Embryonic facial prominence (tissue), 1 donor: Measurements from ENCODE around the gene PDE8B.

Experiments
- DNase-seq: peaks from one replicate; pipeline ENCODE4 v3.0.0-alpha.2; 2016; ENCODE audit errors: extremely low spot score

The PDE8B gene

DNA sequence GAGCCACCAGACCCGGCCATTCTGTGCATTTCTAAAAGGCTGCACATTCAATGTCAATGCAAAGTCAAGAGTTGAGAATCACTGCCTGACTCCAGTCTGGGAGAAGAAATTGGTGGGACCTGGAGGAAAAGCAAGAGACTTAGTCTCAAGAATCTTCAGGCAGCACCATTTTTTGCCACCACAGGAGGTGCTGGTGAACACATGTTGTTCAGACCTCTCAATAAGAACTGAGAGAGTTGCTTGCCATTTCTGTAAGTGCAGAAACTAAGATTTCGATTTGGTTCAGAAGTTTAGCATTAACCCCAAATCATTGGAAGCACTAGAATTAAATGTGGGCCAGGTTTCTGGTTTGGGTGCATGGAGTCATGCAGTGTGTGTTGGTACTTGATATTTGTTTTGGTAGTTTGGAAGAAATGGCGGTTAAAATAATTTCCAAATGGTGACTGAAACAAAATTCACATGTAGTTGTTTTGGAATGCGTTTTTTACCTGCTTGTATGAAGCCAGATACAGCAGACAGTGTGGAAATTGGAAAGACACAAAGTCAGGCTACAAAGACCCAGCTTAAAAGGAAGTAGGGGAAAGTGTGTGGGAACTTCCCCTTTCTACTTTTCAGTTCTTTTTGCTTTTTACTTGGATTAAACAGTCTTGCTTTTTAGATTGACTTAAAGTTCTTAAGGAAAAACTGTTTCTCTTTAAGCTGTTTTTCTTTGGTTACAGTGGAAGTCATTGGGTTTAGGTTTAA lies 20.4 kb downstream of the PDE8B start:
- DNase-seq: no peak

DNA sequence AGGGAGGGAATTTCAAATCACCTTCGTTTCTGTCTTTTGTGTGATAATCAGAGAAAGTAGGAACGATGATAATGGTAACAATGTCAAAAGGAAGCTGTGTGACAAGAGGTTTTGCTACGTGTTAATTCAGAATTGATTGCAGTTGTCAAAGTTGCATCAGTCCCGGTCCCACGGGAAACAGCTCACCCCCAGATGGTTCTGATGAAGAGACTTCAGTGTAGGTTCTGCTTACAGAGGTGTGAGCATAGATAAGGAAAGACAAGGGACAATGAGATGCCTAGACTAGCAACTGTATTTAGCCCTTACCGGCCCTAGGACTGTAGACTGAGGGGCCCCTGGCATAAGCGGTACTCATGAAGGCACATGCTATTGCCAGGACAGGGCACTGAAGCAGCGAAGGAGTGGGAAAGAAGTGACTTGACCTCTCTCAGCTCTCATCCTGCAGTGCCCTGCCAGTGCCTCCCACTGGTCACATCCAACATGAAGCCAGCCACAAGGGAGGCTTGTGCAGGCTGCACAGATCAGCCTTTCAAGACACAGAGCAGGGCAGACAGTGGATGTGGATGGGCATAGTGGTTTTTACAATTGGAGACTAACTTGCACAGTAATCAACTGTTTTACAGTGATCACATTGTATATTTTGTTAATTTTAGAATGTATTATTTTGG lies 21.1 kb downstream of the PDE8B start:
- DNase-seq: no peak

DNA sequence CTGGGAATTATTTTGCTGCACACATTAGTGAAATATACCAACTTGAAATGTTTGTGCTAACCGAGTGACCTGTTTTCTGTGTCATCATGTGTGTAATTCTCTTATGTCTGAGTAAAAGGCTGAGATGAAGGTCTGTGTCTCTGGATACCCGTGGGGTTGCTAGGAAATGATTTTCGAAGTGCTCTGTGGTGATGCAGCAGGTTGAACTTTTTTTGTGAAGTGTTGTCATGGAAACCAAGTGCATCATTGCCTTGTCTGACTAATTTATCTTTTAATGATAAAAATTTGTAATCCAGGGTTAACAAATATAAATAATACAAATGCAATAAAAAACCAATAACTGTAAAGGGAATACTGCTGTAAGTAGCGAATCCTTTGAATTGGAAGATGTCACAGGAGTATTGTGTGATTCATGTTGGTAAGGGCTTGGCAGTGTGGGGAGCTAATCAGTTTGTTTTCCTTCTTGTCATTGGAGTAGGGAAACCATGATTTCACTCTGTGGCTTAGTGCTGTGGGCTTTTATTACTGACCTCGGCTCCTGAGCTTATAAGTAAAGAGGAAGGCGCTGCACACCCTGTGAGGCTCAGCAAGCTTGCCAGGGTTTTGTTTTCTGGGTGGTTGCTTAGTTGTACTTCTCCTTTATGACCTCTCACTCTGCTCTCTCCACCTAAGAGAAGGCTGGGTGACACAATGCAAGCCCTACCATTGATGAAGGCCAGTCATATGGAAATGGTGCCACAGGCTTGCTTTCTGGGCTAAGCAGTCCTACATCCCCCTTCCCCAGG lies 22.3 kb downstream of the PDE8B start:
- no peak for DNase-seq

DNA sequence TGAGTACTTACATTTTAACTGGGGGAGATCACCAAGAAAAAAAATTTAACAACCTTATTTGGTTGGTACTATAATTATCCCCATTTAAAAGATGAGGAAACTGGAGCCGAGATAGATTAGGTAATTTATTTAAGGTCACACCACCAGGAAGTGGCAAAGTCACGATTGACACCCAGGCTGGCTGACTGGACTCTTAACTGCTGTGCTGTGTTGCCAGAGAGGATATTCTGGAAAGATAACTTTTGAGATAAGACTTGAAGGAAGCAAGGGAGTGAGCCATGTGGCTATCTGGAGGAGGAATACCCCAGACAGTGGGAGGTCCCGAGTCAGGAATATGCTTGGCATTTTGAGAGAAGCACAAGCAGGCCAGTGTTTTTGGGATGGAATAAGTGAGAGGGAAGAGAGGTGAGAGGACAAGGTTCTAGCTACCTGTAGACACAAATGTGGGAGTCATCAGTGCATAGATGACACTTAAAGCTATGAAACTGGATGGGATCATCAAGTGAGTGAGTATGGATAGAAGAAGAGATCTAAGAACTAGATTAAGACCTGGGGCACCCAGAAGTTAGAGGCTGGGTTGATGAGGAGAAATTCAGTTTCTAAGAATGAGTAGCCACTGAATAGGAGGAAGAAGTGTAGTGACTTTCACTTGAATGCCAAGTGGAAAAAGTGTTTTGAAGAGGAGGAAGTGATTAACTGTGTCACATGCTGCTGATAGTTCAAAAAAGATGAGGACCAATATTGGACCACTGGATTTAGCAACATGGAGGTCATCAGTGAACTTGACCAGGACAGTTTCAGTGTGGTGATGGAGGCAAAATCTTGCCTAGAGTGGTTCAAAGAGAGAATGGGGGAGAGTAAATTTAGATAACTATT lies 25.6 kb downstream of the PDE8B start:
- DNase-seq: no peak

DNA sequence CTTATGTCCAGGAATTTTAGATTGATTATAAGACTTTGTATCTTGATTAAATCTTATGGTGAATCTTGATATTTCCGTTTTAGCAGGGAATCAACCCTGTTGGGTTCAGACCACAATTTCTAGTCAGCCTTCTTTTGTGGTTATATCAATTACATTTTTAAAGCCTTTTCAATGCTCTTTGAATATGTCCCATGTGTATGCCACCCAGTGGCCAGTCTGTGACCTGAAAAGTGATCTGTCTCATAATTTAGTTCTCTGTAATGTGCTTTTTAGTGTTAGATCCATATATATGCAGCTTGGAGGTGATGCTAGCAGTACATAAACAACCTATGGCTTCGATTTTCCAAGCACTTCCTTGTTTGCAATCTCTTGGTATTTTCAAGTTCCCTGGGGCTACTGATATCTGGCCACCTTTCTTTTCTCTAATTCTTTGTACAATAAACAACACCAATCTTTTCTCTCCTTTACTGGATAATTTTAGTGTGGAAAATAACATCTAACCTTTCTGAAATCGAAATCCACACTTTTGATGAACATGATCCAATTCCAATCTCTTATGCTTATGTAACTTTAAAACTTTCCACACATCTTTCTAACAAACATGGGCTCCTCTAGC lies 28.8 kb downstream of the PDE8B start:
- no peak for DNase-seq

DNA sequence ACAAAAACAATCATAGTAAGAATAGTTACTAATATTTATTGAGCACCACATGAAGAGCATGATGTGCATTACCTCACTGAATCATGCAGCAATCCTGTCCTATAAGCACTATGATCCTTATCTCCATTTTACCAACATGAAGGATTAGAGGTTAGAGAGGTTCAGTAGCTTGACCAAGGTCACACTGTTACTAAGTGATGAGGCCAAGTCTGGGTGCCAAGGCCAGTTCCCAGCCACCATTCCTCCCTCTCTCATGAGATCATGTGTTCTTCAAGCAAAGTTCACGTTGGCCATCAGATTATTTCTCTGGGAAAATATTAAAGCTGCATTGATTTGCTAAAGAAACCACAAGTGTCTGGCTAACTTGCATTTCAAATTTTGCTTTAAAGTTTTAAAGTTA lies 31.0 kb downstream of the PDE8B start:
- no peak for DNase-seq

DNA sequence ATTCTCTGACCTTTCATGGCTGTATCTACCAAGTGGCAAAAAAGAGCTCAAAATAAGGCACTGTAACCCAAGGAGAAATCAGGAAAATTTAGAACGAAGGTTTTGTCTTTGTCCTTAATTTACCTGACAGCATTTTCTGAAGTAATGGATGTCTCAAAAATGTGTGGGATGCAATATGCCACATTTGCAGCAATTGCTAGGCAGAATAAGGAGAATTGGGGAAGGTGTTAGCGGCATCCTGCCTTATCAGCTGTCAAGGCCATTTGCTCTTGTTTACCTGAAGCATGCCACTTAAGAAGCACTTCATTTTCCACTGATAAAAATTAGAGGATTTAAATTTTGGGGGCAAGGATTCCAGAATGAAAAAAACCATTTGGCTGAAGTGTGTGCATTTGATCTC lies 39.0 kb downstream of the PDE8B start:
- DNase-seq: no peak

DNA sequence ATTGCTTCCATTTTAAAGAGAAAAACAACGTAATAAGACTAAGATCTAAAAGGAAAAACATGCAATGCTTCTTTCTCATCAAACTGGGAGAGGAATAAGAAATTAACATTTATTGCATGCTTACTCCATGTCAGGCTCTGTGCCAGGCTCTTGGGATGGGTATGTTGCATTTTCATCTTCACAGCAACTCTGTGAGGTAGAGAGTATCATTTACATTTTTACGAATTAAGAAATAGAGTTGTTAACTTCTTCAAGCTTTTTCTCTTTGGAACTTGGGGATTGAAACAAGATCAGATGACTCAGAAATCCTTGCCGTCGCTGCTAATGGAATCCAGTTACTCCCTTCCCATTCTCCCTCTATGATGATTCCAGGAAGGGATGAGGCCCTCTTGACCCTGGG lies 39.5 kb downstream of the PDE8B start:
- no peak for DNase-seq

DNA sequence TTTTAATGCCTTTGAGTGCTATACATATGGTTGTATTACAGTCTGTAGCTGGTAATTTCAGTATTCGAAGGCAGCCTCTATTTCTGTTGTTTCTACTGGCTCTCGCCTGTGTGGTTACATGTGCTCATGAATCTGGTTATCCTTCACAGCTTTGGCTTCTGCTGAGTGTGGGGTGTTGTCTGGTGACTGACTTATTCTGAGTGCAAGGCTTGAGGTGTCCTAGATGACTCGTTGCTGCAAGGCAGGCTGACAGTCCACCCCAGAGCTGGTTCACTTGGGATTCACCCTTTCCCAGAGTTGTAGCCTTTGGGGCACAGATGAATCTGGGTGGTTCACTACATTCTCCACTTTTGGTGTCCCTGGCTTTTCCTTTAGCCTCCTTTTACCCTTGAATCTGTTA lies 41.4 kb downstream of the PDE8B start:
- DNase-seq: no peak

DNA sequence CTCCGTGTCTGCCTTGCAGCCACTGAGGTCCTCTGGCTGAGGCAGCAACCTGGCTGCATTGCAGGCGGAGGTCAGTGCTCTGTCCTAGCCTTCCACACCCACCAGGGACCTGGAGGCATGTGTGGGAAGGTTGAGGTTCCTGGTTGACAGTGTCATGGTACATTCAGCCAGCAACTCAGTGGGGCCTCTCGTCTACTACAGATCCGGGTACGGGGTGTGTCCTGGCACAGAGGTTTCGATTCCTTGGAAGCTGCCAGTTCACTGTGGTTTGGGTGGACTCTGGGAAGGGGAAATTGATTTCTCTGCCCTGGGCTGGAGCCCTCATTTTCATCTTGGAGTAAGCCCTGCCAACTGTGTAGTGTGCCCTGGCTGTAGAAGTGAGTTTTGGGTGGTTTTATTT lies 45.1 kb downstream of the PDE8B start:
- DNase-seq: no peak

DNA sequence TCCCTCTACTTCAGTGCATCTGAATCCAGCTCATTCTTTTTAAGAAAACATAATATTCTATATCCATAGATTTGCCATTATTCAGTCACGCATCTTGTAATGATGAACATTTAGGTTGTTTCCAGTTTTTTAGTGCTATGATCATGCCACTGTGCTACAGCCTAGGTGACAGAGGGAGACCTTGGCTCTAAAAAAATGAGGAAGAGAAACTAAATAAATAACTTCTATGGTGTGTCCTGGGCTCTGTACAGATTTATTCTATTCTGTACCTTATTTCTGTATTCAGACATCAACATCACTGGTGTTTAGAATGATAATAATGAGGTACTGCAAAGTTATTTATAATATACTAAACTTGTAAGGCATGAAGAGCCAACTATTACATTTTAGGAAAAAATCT lies 45.9 kb downstream of the PDE8B start:
- no peak for DNase-seq

DNA sequence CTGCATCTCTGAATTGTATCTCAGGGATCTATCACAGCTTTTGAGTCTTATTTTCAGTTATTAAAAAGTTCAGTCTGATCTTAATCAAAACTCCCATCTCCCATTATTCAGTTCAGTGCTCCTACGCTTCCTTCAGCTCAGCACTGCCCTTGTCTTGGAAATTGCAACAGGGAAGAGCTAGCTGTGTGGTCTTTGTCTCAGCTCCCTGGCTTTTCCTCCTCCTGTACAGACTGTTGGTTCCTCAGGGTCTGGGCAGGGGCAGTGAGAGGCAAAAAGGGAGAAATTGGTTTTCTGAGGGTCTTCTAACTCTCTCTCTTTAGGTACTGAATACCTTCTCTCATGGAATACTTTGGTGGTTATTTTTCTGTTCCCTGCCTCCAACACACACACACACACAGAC lies 48.2 kb downstream of the PDE8B start:
- no peak for DNase-seq

DNA sequence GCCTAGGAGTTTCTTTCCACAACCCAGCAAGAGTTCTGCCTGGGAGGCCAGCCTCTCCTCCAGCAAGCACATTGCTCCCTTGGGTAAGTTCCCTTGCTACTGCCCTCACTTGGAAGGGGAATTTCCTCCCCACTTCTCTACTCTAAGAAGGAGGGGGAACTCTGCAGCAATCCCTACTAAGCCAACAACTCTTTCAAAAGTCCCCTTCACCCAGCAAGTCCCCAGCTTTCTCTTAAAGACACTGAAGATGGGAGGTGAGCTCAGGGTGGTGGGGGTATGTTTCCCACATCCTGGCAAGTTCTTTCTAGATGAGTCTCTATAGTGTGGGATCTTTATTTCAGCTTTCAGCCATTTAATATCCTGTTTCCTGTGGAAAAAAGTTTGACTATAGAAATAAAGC lies 49.0 kb downstream of the PDE8B start:
- DNase-seq: no peak

DNA sequence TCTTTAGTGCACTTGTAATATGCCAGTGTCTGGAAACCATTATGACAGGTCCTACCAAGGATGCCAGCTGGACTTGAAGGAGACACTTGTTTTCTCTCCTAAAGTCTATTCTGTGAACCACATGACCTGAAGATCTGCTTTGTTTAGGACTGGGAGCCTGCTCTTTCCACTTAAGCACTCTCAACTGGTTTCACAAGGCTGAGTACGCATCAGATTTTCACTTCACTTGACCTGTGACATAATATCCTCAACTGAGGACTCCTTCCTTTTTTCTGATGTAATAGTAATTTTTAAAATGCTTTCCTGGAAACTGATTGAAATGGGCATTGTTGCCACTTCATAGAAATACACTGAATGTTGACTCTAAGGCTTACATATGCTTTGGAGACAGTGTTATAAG lies 52.2 kb downstream of the PDE8B start:
- DNase-seq: no peak

DNA sequence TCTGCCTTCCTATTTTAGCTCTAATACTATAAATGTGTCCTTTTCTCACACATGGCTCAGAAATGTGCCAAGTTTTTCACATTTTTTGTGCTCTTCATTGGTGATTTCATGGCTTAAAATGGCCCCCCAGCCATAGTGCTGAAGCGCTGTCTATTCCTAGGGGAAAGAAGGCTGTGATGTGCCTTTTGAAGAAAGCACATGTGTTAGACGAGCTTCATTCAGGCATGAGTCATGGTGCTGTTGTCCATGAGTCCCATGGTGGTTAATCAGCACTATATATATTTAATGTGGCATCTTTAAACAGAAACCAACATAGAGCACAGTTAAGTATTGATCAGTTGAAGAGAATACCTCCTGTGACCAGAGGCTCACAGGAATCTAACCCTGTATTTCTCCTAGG lies 55.8 kb downstream of the PDE8B start:
- DNase-seq: no peak

DNA sequence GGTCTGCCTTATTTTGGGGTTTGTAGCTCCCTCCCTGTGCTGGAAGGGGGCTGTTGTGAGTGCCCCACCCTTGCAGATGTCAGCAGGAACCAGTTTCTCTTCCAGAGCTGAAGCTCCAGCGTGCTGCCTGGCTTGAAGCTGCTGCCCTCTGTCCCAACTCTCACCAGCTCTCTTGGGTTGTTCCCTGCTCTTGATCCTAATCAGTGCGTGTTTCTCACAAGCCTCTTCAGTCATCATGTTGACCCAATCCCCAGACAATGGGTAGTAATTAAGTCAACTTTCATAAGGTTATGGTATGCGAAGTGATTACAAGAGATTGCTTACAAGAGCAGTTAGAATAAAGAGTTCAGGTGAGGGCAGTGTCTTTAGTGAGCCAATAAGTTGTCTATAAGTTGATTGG lies 57.0 kb downstream of the PDE8B start:
- DNase-seq: no peak

DNA sequence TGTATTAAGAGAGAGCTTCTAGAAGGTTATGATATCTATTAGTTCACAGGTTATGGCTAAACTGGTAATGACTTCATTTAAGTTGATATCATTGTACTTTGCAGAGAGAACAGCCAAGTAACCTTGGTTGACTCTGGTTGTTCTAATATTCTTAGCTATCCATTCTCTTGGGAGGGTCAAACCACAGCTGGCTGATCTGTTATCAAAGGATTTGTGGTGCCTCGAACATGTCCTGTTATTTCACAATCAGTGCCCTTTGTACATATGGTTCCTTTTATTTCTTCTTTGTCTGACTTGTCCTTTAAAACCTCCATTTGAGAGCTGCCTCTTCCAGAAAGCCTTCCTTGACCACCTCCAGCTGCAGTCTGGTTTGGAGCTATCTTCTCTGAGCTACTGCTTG lies 61.7 kb downstream of the PDE8B start:
- DNase-seq: no peak

DNA sequence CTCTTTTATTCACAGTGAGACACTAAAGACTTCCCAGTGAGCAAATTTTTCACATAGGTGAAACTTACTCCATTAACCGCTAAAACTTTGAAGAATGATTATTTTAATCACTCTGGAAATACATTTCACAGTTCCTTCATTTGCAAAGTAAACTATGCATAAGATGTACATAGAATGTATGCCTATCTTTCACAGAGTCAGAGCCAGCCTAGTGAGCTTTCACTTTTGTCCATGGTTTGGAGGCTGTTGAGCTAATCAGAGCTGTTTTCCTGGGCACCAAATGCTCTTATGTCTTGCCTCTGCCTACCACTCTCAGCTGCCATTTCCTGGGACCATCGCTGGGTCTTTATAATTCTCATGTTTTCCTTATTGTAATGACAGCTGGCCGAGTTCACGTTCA lies 67.3 kb downstream of the PDE8B start:
- DNase-seq: no peak

DNA sequence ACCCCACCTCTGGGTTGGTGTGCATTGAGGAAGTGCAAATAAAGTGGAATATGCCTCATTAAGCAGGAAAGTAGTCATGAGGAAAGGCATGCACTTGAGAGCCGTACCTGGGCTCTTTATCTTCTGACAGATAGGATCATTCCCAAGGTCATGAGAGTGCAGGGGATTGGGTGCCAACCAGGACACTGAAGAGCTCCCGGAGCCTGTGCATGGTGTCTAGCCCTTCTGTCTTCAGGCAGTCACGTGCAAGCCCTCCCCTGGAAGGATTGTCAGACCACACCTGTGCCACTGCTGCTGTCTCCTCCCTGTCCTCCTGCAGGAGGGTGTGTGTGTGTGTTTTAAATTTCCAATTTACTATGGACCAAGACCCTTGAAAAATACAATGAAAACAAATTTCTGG lies 69.6 kb downstream of the PDE8B start:
- no peak for DNase-seq

DNA sequence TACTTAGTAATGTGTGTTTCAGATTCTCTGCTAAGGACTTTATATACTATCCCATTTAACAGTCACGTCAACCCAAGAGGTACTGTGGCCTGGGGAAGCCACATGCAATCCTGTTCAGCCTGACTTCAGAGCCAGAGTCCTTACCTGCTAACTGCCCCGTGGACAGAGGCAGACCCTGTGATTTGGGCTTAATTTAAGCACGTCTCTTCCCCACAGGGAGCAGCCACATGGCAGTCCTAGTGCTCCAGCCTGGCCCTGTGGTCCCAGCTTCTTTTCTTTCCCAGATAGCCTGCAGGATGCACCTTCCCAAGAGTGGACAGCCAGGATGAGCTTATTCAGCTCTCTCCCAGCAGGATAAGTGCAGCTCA lies 71.5 kb downstream of the PDE8B start:
- no peak for DNase-seq

DNA sequence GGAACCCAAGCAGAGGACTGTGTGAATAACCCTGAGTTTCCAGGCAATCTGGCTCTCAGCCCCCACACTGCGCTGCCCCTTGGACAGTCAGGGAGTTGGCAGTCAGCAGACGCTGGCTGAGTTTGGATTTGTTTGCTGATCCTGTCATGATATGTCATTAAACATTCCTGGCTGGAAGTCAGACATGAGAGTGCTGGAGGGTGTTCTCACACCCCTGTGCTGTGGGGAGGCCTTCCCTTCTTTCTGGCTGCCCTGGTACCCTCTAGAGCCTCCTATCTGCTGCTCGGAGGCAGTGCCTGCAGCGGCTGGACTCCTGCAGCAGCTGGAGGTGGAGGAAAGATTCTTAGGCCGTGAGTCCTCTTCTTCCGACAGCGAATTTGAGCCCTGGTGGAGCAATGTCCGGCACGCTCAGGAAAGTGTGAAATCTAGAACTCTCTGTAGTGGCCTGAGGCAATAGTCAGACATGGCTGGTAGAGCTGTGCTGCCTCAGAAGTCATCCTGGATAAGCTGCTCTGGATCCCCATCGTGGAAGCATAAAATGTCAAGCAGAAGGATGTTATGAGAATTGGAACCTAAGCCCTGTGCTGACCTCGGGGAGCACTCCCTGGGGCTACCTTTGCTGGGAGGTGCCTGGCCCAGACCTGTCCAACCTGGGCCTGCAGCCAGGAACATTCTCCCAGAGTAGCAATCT lies 72.0 kb downstream of the PDE8B start:
- no peak for DNase-seq
